NK-92 (cell line): Measurements from ENCODE around the gene NTM.

Experiments
- DNase-seq: peaks from one replicate; lab custom pipeline; 2025; ENCODE audit not compliant: unreplicated experiment; lab: John Stamatoyannopoulos, UW

NTM gene

DNA sequence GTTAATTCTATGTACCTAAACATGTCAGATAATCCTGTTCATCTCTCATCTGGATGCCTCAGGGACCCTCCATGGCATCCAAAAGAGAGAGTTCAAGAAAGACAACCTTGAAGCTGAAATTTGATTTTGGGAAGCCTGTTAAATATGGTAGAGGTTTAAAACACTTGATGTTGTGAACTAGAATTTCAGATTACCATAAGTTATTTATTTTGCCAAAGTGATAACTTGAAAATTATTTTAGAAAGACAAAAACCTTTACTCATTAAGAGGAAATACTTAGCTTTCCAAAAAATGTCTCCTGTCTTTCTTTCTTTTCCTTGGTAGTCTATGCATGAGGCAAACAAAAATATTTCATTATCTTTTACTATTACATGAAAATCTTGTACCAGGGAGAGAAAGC, 714.0 kb downstream of the NTM start:
- DNase-seq, result no peak

DNA sequence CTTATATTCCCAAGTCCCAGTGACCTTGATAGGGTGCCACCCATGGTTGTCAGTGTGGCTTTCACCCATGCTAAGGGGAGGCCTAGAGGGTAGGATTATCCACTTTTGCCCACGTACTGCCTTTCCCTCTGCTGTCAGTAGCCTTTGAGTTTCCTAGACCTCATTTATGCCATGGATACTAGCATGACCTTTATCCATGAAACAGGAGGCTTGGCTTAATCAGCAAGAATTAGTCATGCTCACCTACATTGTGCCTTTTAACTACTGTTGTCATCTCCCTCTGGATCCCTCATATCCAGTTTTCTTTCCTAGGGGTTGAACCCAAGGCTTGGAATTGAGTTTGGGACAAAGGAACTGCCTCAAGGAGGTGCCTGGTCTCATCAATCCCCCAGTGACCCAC, 716.7 kb downstream of the NTM start:
- DNase-seq, result no peak

DNA sequence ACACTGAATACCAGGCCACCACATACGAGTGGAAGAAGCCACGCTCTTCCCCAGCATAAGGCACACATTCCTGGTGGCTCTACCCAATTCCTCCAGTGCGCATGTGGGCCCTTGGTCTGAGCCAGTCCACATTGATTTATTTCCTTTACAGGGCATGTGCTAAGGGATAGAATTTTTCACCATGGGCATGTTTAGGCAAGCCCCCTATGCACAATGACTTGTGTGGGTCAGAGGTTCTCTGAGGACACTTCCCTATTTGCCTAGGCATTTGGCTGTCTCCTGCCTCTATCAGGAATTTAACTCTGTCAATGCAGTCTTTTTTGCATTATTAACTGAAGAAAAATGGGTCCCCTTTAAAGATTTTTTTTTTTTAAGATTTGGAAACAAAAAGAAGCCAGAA, 718.1 kb downstream of the NTM start:
- no peak for DNase-seq

DNA sequence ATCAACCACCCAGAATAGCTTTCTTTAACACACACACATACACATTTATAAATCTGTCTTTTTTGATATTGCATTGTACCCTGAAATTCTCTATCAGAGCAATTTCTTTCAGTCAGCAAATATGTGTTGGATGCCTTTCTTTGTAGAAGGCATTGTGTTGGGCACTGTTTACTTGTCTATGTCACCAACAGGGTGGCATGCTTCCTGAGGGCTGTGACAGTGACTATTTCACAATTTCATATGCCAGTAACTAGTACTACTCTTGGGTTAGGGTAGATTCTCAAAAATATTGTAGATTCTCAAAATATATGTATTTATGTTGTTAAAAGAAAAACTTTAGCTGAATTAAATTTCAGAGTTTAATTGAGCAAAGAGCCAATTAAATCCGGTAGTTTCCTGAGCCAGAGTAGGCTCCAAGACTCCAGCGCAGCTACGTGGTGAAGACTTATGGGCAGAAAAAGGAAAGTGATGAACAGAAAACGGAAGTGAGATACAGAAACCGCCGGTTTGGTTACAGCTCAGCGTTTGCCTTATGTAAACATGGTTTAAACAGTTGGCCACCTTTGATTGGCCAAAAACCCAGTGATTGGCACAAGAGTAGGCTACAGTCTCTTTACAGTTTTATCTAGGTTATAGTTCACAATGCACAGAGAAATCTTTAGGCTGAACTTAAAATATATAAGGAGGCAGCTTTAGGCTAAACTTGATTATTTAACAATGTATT, 723.3 kb downstream of the NTM start:
- DNase-seq, result no peak

DNA sequence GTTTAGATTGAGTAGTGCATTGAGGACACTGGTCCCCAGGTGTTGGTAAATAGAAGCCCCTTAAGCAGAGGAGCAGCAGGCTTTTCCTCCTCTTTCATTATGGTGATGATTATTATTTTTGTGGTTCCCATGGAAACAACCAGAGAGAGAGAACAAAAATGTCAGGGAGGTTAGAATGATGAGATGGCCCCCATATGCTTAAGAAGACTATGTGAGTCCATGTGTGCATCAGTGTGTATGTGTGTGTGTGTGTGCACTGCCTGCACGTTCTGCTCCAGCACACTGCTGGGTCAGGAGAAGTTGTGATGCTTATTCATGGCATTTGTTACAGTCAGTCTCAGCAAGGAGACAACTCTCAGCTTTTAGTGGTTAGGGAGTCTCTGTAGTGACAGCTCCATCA, 724.2 kb downstream of the NTM start:
- DNase-seq, result no peak

DNA sequence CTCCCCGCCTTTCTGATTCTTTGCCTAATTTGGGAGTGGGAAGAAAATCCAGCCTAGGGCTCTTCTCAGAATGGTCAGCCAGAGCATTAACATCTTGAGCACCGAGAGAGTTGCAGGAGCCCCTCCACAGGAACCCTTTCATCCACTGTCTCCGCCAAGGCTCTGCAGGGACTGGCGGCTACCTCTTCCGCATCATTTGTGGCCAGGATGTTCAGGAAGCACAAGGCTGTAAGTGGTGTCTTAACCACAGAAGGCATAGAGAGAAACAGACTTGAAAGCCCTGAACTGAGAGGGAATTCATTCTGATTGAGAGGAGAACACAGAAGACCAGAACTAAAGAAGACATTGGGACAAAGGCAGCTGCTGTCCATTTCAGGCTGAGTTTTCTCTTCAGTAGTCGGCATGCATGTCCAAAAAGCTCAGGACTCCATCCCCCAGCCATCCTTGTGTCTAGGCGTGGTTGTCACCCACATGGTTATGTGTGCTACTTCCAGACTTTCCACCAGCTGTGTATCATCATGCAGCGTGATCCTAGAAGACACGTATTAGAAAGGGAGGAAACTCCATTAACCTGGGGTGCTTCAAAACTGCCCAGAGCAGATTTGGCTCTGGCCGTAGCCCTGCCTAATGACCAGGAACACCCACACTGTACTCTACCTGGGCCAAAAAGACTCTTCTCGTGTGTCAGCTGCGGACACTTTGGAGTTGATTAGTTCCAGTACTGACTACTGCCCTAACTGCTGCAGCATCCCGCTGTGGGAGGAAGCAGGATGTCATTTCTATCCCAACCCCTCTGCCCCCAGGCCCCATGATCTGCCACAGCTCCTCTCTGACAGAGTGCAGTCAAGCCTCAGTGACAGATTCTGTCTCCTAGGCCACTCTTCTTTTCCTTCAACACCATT, 725.1 kb downstream of the NTM start:
- no peak for DNase-seq

DNA sequence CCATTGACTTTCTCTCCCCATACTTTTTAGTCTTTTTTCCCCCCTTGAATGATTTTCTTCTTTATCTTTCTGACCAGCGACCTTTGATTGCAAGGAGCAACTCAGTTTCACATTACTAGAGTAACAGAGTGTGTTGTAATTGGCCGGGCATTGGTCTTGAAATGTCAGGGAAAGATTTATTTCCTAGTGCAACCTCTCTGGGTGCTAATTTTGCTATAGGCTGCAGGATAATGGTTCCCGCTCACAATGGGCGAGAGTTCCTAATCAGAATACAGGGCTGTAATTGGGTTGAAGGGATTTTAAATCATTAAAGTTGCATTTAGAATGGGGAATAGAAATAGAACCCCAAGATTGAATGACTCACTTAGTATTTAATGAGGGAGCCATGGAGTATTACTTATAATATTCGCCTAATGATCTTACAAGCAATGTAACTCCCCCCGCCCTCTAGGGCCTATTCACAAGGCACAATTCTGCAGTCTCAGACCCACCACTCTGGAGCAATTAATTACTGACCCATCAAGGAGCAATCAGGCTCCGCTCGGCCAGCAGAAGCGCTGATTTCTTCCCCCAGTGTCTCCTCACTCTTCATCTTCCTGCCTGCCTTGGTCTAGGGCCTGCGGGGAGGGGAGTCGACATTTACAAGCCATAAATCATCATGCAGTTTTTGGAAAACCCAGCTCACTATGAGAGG, 725.9 kb downstream of the NTM start:
- no peak for DNase-seq

DNA sequence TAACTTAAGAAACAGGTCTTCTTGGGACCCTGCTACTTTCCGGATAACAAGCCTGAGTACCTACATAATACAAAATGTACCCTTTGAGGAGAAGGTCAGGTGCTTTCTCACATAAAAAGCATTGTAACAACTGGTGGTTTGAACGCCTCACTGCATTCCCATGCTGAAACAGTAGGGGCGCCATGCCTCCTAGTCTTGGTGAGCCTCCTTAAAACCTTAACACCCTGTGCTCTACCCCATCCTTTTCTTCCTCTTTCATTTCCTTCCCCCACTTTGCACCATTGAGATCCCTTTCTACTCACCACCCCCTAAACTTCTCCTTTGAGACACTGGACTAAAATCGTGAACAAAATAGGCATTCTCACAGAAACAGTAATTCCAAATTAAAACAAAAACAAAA, 729.3 kb downstream of the NTM start:
- no peak for DNase-seq

DNA sequence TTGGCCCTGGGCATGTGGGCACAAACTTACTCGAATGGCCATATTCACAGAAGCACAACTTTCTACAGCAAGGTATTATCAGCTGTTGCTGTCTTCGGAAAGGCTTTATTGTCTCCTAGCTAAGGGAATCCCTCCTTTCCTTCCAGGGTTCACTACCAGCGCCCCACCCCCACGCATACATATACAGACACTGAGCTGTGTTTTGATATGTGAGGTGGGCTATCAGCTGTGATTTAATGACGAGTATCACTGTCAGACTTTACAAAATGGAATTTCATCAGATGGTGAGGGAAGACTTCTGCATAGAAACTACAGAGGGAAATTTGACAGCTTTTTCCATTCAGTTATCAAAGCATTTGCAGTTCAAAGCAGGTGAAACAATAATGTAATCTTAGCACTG, 730.2 kb downstream of the NTM start:
- no peak for DNase-seq

DNA sequence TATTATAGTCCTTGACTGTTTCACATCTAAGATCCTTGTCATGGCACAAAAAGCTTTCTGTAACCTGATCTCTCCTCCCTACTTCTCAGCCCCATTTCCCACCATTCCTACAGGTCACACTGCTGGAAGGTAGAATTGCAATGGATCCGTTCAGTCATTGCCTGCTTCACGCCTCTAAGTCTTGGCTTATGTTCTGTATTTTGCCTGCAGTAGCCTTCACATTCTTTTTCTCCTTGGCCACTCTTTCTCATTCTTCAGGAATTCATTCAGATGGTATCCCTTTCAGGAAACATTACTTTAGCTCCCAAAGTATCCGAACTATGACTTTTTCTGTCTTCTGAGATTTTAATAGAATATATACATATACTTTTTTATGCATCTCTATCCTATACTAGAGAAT, 731.5 kb downstream of the NTM start:
- no peak for DNase-seq

DNA sequence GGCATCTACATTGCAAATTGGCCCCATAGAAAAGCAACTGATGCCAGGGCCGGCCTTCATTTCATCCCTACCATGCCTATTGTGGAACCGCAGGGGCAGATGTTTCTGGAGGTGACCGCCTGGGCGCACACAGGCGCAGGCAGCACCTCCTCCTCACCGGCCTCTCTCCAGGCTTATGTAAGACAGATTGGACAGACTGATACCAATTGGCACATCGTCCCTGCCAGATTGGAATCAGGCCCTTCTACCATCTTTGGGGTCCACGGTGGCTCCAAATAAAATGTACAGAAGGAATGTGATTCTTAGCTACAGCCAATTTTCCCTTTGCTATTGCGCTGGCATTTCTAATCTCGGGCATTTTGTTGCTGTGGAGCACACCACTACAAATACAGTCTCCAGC, 732.6 kb downstream of the NTM start:
- DNase-seq, result no peak

DNA sequence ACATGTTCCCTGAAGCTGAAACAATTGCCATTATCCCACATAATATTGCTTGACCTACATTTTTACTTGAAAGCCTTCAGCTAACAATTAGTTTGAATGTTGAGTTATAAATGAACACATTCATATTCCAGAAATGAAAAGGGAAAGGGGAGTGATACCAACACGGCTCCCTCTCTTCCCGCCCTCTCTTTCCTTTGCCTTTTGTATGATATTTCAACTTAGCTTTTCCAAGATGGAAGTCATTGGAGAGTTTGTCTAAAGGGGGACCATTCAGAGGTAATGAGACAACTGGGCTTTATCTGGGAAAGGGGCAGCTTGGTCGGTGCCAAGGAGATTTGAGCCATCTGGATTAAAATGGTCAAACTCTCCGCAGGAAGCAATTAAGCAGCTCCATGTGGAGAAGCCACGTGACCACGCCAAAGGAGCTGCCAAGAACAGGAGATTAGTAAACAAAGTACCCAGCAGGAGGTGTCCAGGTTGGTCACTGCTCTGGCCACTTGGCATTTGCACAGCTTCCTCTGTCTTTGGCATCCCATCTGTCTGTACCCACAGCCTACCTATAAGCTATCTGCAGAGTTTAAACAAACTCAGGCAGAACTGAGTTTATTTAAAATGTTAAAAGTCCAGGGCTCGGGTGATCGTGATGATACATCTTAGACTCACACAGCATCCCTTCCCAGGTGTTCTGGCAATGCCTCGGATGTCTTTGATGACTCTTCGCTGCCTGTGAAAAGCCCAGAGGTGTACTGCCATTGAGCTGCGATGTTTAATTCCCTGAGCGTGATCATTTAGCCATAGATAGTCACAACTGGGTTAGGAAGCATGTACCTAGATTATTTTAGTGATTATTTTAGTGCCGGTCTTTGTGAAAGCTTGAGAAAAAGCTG, 735.9 kb downstream of the NTM start:
- no peak for DNase-seq

DNA sequence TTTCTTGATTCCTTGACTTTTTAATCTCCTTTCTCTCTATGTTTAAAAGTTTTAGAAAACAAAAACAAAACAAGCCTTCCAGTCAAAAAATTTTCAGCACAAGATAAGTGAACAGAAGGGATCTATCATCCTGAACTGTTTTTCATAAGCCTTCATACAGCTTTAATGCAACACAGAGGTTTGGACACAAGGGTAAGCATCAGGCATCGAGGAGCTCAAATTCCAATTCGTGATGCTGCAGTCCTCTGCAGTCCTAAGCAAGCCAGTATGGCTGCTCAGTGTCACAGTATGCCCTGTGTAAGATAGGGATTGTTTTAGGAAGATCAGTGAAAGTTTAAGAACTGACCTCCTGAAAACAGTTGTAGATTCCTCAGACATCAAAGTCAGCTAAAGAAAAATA, 740.9 kb downstream of the NTM start:
- no peak for DNase-seq

DNA sequence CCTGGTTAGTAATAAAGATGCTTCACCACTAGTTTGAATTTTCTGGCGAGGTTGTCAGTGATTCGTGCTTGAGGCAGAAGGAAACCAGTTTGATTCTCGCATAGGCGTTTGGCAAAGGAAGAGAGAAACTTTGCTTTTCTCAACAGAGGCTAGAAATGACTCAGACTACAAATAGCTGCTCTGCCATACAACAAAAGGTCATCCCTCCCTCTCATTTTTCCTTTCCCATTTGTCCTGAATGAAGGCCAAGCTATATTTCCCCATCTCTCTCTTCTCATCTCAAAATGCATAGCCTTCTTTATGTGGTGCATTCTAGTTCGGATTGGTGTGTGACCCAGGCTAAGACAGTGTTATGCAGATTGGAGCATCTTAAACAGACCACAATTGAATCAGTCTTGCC, 741.4 kb downstream of the NTM start:
- DNase-seq, result no peak

DNA sequence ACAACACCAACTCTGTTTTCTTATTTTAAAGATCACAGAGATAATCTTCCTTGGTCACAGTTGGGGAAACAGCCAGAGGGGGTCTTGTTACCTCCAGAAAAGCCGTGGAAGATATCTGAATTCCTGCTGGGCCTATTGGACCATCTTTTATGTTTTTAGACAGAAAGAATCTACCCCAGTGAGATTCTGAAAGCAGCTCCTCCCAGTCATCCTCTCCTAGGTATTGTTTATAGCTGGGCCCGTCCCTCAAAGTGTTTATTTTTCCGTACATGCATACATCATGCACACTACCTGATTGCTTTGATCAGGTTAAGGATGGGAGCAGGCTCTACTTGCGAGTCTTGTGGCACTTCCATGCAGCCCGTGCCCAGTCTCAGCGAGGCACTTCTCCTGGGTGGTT, 742.4 kb downstream of the NTM start:
- no peak for DNase-seq

DNA sequence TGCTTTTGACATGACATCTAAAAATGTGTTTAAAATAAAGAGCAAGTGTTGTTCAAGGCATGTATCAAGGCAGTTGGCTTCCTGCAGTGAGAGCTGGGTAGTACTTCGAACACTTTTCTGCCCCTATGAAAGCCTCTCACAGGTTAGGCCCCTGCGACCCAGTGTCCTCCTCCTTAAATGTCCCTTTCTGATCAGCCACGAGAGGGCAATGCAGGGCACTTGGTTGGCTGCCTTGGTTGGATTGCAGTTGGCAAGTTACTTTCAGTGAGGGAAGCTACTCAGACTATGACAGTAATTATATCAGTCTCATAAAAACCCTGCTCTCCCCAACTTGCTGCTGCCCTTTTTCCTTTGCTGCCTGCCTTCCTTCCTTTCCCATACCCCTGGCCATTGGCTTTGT, 743.8 kb downstream of the NTM start:
- no peak for DNase-seq

DNA sequence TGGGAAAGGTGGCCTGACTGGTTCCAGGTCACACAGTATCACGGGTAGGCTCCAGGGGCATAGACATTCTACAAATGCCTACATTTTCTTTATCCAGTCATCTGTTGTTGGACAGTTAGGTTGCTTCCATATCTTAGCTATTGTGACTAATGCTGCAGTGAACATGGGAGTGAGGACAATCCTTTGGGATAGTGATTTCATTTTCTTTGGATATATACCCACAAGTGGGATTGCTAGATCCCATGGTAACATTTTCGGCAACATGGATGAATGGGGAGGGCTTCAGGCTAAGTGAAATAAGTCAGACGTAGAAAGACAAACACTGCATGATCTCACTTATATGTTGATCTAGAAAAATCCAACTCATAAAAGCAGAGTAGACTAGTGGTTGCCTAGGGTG, 744.3 kb downstream of the NTM start:
- no peak for DNase-seq

DNA sequence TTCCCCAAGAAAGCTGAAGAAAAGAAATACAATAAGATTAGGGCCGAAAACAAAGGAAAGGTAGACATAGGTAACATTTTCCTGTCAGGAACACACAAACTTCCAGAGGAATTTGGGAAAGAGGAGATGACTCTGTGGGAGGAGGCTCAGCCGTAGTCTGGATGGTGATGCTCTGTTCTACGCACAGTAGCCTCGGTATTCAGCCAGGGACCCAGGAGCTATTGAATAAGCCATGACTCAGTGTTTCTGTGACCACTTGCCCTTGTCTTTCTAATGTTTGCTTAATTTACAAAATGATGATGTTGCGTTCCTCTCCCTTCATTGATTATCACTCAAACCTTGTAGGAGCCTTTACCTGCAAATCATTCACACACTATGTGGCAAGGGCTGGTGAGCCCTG, 745.0 kb downstream of the NTM start:
- DNase-seq, result no peak

DNA sequence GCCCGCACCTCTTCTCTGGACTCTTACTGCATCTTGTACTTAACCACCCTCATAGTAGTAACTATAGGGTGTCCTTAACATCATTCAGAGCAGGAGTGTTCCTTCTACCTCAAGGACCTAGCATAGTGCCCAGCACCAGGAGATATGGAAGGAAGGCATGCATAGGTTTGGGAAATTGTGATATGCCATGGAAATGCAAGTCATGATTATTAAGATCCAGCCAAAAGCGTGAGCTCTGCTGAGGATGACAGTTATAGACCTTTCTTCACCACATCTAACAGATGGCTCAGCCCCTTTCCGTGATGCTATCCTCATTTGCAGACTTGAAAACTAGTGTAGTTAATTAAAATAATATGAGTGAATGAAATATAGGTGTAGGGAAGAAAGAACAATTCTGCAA, 746.1 kb downstream of the NTM start:
- DNase-seq, result no peak

DNA sequence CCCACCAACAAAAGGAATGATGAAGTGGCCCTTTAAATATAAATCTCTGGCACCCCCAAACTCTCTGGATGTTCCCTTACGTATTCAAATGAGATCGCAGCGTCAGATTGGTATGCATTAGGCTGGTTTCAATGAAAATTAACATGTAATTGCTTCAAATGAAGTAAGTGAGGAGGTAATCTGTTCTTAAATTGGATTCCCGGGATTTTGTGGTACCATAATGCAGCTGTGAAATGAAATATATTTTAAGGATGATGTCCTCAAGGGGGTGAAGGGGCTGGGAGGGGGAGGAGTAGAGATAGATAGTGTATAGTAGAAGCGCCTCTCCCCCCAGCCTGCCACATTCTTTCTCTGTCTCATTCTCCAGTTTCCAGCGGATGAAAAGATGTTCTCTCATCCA, 748.2 kb downstream of the NTM start:
- no peak for DNase-seq

DNA sequence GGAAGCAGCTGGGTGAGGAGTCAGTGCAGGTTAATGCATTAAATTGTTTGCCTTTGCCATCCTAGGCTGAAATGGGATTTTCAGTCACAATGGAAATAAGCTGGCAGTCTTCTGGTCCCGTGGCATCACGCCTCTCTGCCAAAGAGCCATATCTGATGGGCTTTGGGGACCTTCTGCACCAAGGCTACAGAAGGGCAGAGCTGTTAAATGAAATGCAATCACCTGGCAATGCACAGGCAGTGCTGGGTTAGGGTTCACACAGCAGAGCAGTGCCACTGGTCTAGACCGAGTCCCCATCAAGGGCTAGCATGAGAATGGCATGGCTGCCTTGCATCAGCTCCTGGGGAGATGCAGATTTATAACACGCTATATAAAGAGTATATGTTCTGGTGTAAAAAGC, 749.2 kb downstream of the NTM start:
- DNase-seq, result no peak
